Activated T-cell treated with anti-CD3 and anti-CD28 coated beads, Interleukin-2, amount 50 U/mL, for 1 hour (primary cell): ENCODE results near the gene FAM163A.

Experiments used
- DNase-seq: peaks from one replicate; pipeline ENCODE4 v3.0.0-alpha.2; 2020

FAM163A gene

DNA sequence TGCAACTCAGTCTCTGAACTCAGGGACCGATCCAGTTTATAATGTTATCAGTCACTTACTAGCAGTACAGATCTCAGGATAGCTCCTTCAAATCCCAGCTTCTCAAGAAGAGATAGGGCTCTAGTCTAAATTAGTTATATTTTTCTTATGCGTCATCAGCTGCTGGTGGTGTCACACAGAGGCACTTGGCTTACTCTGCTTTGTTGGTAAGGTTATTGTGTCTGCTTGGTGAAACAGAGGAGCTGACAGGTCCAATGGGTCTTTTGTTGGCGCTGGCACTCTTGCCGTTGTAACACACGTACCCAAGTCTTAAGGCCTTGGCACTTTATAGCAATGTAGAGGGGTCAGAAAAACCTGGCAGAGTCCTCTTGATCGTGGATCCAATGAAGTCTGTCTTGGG, 122.3 kb downstream of the FAM163A start:
- DNase-seq: no peak
